Transverse colon (tissue), 4 donors: ENCODE data around the gene TCERG1L. TPM values are rescaled to one million over a fixed set of nuclear protein-coding genes. Genes with fewer than 3 reads are reported as not detected.

Experiments
- DNase-seq: peaks from one replicate; pipeline ENCODE4 v3.0.0-alpha.2; 2019
- H3K27ac ChIP-seq, 4 donors: fragments of 200-600 bp; sonication (generic); 2 replicates each; pipeline ENCODE4 v1.5.1; 2016 to 2018; ENCODE audit warnings: inconsistent platforms in 4 of 4
- H3K27me3 ChIP-seq: fragments of 200-600 bp; sonication (generic); 2 replicates; pipeline ENCODE4 v1.5.1; 2017; ENCODE audit warnings: inconsistent platforms
- H3K36me3 ChIP-seq, 4 donors: fragments of 200-600 bp; sonication (generic); 2 replicates each; pipeline ENCODE4 v1.5.1; 2017 to 2019; ENCODE audit warnings: inconsistent platforms in 4 of 4
- H3K4me1 ChIP-seq, 4 donors: fragments of 200-600 bp; sonication (generic); 2 replicates each; pipeline ENCODE4 v1.5.1; 2017 to 2020; ENCODE audit warnings: inconsistent platforms in 4 of 4
- H3K4me3 ChIP-seq, 4 donors: fragments of 200-600 bp; sonication (generic); 1 replicate in 1 of 4; 2 replicates in 3 of 4; pipeline versions ENCODE4 v1.5.1 to v1.6.1; 2017 to 2019; ENCODE audit warnings: inconsistent platforms in 4 of 4
- H3K9me3 ChIP-seq, 2 donors: fragments of 200-600 bp; sonication (generic); 2 replicates each; pipeline ENCODE4 v1.5.1; 2017 to 2019; ENCODE audit warnings: inconsistent platforms in 2 of 2
- EP300 ChIP-seq: sonication (generic); formaldehyde crosslinking; IDR thresholded peaks from one replicate; pipeline ENCODE4 v1.6.1; 2017; ENCODE audit warnings: antibody characterized with exemption, low read depth
- POLR2A ChIP-seq: fragments of 450-650 bp; IDR thresholded peaks from one replicate; pipeline ENCODE4 v1.6.1; 2016; ENCODE audit warnings: antibody characterized with exemption, mild to moderate bottlenecking, moderate library complexity
- POLR2AphosphoS5 ChIP-seq, 3 donors: sonication (generic); formaldehyde crosslinking; IDR thresholded peaks; one replicate each; pipeline ENCODE4 v1.6.1; 2016; ENCODE audit warnings: antibody characterized with exemption in 3 of 3
- WGBS, 2 donors: methylation state at CpG; one replicate each; pipeline ENCODE4 v1.1.5; 2018; ENCODE audit warnings: low coverage in 1 of 2; 5-methylcytosine and 5-hydroxymethylcytosine counted together
- in situ Hi-C, 4 donors: fragments of 200-750 bp; cut with MboI; loops; one replicate each; pipeline versions ENCODE4 v1.15.0 to v1.15.1; 2017; ENCODE audit warnings: low sequenced_read_pairs in 3 of 4, low pct_ligation_motif_present in 1 of 4, low pct_unique_long_range_greater_than_20kb in 1 of 4
- intact Hi-C: fragments of 100-400 bp; cut with DNase I; formaldehyde crosslinking; loops from one replicate; pipeline ENCODE4 v1.15.1; 2023; ENCODE audit warnings: low total_unique reads
- total RNA-seq, 4 donors: library from RNA; depleted of rRNA; stranded (reverse); fragments of >200 nt; gene quantifications; one replicate each; pipeline ENCODE4 v1.1.0, GENCODE V29; 2016
- TF ChIP-seq, protein P1 (sequence below), 5 experiments: fragments of 200-600 bp in 3 of 5; fragments of 450-650 bp in 2 of 5; sonication (generic) in 3 of 5; IDR thresholded peaks; 1 replicate in 2 of 5; 2 replicates in 3 of 5; pipeline ENCODE4 v1.5.1; 2016 to 2017; ENCODE audit warnings: antibody characterized with exemption in 5 of 5, inconsistent platforms in 3 of 5, mild to moderate bottlenecking in 2 of 5, moderate library complexity in 1 of 5

The TCERG1L gene
- total RNA-seq, 4 donors from 2014 or later: 0.16 TPM; not detected in 3

DNA sequence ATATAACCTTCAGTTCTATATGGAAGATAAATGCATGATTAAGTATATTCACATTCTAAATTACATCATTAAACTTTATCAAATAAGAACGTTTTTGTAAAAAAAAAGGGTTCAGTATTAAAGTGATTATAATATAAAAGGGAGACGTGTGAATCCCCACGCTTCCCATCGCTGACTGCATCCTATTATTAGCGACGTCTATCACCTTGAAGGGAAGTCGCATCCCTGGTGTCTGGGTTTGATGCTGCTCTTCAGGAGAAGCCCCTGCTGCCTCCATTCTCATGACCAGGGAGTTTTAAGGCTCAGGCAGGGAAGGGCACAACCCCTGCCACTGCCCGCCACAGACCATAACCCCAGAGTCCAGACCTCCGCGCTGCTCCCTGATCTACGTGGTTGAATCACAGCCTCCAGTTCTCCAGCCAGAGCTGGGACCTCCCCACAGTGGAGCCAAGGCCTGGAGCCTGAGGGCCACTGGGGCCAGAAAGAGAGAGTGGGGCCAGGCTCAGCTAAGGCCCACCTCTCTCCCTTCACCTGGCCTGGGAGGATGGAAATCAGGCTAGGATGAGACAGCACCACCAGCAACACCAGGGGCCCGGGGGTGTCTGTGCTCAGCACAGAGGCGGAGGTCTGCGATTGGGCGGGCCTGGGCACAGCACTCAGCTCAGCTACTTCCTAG, 130.6 kb downstream of the TCERG1L start:
- H3K27ac ChIP-seq: no peak overlapping the region
- no peaks in the 10 kb centered on the region for H3K27me3 ChIP-seq
- WGBS, 2 donors: 87 to 90% methylated on average over 6 to 15 of the region's 15 CpGs
- in situ Hi-C loops (no loop called here), intact Hi-C loops (no loop called here)
- H3K4me1 ChIP-seq: no peaks in the 10 kb centered on the region
- no peak for DNase-seq
- no peak overlapping the region for H3K4me3 ChIP-seq
- TF ChIP-seq, protein P1, sequence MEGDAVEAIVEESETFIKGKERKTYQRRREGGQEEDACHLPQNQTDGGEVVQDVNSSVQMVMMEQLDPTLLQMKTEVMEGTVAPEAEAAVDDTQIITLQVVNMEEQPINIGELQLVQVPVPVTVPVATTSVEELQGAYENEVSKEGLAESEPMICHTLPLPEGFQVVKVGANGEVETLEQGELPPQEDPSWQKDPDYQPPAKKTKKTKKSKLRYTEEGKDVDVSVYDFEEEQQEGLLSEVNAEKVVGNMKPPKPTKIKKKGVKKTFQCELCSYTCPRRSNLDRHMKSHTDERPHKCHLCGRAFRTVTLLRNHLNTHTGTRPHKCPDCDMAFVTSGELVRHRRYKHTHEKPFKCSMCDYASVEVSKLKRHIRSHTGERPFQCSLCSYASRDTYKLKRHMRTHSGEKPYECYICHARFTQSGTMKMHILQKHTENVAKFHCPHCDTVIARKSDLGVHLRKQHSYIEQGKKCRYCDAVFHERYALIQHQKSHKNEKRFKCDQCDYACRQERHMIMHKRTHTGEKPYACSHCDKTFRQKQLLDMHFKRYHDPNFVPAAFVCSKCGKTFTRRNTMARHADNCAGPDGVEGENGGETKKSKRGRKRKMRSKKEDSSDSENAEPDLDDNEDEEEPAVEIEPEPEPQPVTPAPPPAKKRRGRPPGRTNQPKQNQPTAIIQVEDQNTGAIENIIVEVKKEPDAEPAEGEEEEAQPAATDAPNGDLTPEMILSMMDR (IDR thresholded peaks at IDR 0.05): no peak
- TF ChIP-seq POLR2AphosphoS5 (IDR thresholded peaks at IDR 0.05) (no peak), POLR2A (no peak), EP300 (no peak)
- H3K36me3 ChIP-seq: no peaks in the 10 kb centered on the region
- H3K9me3 ChIP-seq: no peaks in the 10 kb centered on the region

DNA sequence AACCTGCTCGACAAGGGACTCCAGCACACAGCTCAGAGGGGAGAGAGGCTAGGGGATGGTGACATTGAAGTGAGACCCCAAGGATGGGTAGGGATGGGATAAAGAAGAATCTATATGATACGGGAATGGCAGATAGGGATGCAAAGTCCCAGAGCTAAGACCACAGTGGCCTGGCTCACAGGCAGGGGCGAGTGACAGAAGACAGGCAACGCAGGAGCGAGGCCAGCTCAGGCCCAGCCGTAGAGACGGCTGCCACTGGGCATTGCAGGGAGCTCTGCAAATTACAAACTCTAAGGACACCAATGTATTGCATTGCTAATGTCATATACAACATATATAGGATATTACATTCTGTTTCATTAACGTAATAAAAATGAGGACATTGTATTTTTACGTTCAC, 131.4 kb downstream of the TCERG1L start:
- intact Hi-C loops (no loop called here), in situ Hi-C loops (no loop called here)
- Histone ChIP-seq H3K27ac (no peak overlapping the region), H3K36me3 (no peaks in the 10 kb centered on the region), H3K27me3 (no peaks in the 10 kb centered on the region), H3K4me1 (no peaks in the 10 kb centered on the region), H3K9me3 (no peaks in the 10 kb centered on the region), H3K4me3 (no peak overlapping the region)
- DNase-seq: no peak
- WGBS, 2 donors: 82 to 88% methylated on average over 7 to 9 of the region's 9 CpGs
- TF ChIP-seq, protein P1 (IDR thresholded peaks at IDR 0.05): no peak
- TF ChIP-seq EP300 (no peak), POLR2AphosphoS5 (IDR thresholded peaks at IDR 0.05) (no peak), POLR2A (no peak)

DNA sequence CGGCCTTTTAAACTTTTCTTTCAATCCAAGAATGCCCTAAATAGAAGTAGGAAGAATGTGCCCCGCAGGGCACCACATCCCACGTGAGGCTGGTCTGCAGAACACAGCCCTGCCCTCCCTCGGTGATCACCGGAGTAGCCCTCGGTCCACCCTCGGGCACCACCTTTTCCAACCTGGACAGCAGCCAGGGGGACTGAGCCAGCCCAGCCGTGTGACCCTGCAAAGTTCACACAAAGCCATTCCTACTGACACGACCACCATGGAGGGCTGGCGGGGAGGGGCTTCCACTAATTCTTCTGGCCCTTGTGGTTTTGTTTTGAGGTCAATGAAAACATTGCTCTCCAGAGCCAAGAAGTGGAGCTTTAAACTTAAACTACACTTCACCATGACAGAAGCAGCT, 132.2 kb downstream of the TCERG1L start:
- WGBS, 2 donors: 63 to 67% methylated on average over 3 to 10 of the region's 10 CpGs
- in situ Hi-C loops: no loop called here
- H3K4me1 ChIP-seq: no peaks in the 10 kb centered on the region
- no peak for DNase-seq
- TF ChIP-seq POLR2AphosphoS5 (IDR thresholded peaks at IDR 0.05): no peak
- no peak for TF ChIP-seq EP300
- TF ChIP-seq, protein P1 (IDR thresholded peaks at IDR 0.05): no peak
- TF ChIP-seq POLR2A: no peak
- H3K9me3 ChIP-seq: no peaks in the 10 kb centered on the region
- no peaks in the 10 kb centered on the region for H3K27me3 ChIP-seq
- H3K36me3 ChIP-seq: no peaks in the 10 kb centered on the region
- intact Hi-C loops: no loop called here
- no peak overlapping the region for H3K4me3 ChIP-seq
- H3K27ac ChIP-seq: no peak overlapping the region

DNA sequence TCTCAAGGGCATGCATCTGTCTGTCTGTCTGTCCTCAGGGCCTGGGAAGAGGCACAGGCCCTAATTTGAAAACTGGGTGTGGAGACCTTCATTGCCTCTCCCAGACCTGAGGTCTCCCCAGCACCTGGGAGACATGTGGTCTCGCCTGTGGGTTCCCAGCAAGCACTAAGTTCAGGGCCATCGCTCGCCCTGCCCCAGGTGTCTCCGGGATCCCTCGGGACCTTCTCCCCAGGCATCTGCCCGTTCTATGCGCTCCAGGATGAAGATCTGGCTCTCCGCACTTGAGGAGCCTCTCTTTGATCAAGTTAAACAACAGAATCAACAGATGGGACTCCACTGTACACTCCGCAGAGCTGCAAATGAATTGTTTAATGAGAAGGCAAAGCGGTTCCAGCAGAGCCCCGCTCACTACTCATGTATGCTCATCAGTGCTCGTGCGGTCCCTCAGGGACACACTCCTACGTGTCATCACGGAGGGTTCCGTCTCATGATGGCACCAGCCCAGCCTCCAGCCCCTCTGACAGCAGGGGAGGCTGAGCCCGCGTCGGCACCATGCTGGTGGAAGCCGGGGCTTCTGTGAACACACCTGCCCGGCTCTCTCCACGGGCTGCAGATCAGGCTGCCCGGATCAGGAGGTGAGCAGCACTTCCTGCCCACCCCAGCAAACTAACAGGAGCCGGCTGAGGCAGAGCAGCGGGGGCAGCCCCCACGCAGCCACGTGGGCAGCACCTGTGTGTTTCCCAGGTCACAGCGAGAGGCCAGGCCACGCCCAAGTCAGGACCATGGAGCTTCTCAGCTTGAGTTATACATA, 132.8 kb downstream of the TCERG1L start:
- WGBS, 2 donors: 82% methylated on average over 22 of the region's 29 CpGs; no CpG with 5 or more reads in 1 of the 2 donors
- no peak for DNase-seq
- intact Hi-C loops: no loop called here
- Histone ChIP-seq H3K4me3 (no peak overlapping the region), H3K4me1 (no peaks in the 10 kb centered on the region), H3K9me3 (no peaks in the 10 kb centered on the region), H3K27ac (no peak overlapping the region), H3K36me3 (no peaks in the 10 kb centered on the region), H3K27me3 (no peaks in the 10 kb centered on the region)
- in situ Hi-C loops: no loop called here
- TF ChIP-seq POLR2AphosphoS5 (IDR thresholded peaks at IDR 0.05): no peak
- TF ChIP-seq, protein P1 (IDR thresholded peaks at IDR 0.05): no peak
- no peak for TF ChIP-seq POLR2A
- no peak for TF ChIP-seq EP300
